Lower lobe of right lung (tissue), 2 donors: ENCODE results near the gene KRT7. TPM values are rescaled to one million over a fixed set of nuclear protein-coding genes. Genes with fewer than 3 reads are reported as not detected.

Experiments
- ATAC-seq, 2 donors: fragments of 200-7000 bp; cut with Tn5 transposase; one replicate each; pipeline ENCODE4 v1.9.1; 2020 to 2022; ENCODE audit warnings: mild to moderate bottlenecking in 2 of 2, moderate library complexity in 2 of 2
- DNase-seq: peaks from one replicate; pipeline ENCODE4 v3.0.0-alpha.2; 2020
- H3K27ac ChIP-seq: fragments of 200-600 bp; one replicate; pipeline ENCODE4 v1.8.0; 2022
- H3K27me3 ChIP-seq: fragments of 200-600 bp; one replicate; pipeline ENCODE4 v1.8.0; 2022; ENCODE audit warnings: low read depth
- H3K36me3 ChIP-seq: fragments of 200-600 bp; one replicate; pipeline ENCODE4 v1.8.0; 2022; ENCODE audit warnings: mild to moderate bottlenecking
- H3K4me1 ChIP-seq: fragments of 200-600 bp; one replicate; pipeline ENCODE4 v1.8.0; 2022
- H3K4me3 ChIP-seq: fragments of 200-600 bp; one replicate; pipeline ENCODE4 v1.8.0; 2022; ENCODE audit warnings: mild to moderate bottlenecking
- H3K9me3 ChIP-seq: fragments of 200-600 bp; one replicate; pipeline ENCODE4 v1.8.0; 2022
- intact Hi-C: fragments of 100-400 bp; cut with DNase I; formaldehyde crosslinking; loops from one replicate; pipeline ENCODE4 v1.11.0; 2022
- total RNA-seq: library from RNA; stranded (reverse); fragmentation: NEBNext Ultra II Directional; extraction: Animal tissue kit (Norgen Biotek cat#: 25700); gene quantifications from one replicate; pipeline ENCODE4 v1.2.1, GENCODE V29; 2021
- TF ChIP-seq, protein P1 (sequence below): fragments of 200-600 bp; IDR thresholded peaks from one replicate; pipeline ENCODE4 v1.8.0; 2022; ENCODE audit warnings: antibody characterized with exemption, mild to moderate bottlenecking
- donor health status: DM: no; HTN: yes; CAD: no; lungs with severe emphysema.

Gene KRT7
- total RNA-seq, 1 donor from 2014 or later, result 257 TPM

- DNase-seq (no peak), ATAC-seq (peak; percentile 2 to 15)
- H3K27me3 ChIP-seq, result peaks cover 21% of the 10 kb centered on the region
- intact Hi-C loops, result no loop called here
- H3K4me3 ChIP-seq, result no peak overlapping the region
- peaks cover 6% of the 10 kb centered on the region for H3K36me3 ChIP-seq
- TF ChIP-seq, protein P1, sequence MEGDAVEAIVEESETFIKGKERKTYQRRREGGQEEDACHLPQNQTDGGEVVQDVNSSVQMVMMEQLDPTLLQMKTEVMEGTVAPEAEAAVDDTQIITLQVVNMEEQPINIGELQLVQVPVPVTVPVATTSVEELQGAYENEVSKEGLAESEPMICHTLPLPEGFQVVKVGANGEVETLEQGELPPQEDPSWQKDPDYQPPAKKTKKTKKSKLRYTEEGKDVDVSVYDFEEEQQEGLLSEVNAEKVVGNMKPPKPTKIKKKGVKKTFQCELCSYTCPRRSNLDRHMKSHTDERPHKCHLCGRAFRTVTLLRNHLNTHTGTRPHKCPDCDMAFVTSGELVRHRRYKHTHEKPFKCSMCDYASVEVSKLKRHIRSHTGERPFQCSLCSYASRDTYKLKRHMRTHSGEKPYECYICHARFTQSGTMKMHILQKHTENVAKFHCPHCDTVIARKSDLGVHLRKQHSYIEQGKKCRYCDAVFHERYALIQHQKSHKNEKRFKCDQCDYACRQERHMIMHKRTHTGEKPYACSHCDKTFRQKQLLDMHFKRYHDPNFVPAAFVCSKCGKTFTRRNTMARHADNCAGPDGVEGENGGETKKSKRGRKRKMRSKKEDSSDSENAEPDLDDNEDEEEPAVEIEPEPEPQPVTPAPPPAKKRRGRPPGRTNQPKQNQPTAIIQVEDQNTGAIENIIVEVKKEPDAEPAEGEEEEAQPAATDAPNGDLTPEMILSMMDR, result no peak
- peaks cover 45% of the 10 kb centered on the region for H3K4me1 ChIP-seq
- H3K9me3 ChIP-seq, result no peaks in the 10 kb centered on the region
- H3K27ac ChIP-seq, result peak overlapping the region; percentile 69
Observed at GRCh38 chr12:52246720-52247621, 13.9 kb downstream of the KRT7 start.

DNA sequence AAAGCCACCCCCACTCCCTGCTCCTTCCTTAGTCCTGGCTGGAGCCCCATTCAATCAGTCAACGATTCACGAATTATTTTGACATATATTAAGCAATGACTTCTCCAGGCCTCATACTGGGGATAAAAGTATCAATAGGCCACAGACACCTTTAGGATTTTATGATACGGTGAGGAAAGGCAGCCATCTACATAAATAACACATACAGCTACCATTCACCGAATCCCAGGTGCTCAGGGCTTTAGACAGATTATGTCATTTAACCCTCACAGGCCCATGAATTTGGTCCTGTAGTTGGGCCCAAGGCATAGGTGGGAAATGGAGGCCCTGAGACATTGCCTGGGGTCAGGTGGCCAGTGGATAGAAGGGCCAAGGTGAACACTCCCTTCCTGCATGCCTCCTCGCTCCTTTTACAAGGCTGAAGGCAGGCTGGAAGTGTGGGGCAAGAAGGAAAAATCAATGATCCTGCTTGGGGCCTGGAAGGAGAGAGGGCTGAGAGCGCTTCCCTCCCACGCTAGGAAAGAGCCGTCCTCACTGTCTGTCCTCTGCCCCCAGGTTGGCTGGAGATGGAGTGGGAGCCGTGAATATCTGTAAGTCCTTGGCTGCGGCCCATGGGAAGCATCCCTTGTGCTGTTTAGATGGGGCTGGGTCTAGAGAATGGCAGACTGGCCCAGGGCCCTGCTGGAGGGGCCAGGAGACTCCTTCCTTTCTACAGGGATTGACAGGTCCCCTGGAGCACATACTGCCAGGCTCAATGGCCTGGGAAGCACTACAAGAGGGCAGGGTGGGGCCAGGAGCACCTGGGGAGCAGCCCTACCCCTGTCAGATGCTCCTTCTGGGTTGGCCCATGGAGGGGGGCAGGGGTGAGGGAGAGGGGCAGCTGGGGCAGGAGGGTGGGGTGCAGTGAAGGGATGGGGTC, 14.8 kb downstream of the KRT7 start:
- peak overlapping the region; percentile 69 for H3K27ac ChIP-seq
- DNase-seq (no peak), ATAC-seq (peak in 1 of 2 donors; percentile 1)
- H3K36me3 ChIP-seq, result peaks cover 4% of the 10 kb centered on the region
- intact Hi-C loops, result no loop called here
- no peak overlapping the region for H3K4me3 ChIP-seq
- H3K27me3 ChIP-seq, result peaks cover 21% of the 10 kb centered on the region
- peaks cover 43% of the 10 kb centered on the region for H3K4me1 ChIP-seq
- no peaks in the 10 kb centered on the region for H3K9me3 ChIP-seq
- TF ChIP-seq, protein P1, result no peak

DNA sequence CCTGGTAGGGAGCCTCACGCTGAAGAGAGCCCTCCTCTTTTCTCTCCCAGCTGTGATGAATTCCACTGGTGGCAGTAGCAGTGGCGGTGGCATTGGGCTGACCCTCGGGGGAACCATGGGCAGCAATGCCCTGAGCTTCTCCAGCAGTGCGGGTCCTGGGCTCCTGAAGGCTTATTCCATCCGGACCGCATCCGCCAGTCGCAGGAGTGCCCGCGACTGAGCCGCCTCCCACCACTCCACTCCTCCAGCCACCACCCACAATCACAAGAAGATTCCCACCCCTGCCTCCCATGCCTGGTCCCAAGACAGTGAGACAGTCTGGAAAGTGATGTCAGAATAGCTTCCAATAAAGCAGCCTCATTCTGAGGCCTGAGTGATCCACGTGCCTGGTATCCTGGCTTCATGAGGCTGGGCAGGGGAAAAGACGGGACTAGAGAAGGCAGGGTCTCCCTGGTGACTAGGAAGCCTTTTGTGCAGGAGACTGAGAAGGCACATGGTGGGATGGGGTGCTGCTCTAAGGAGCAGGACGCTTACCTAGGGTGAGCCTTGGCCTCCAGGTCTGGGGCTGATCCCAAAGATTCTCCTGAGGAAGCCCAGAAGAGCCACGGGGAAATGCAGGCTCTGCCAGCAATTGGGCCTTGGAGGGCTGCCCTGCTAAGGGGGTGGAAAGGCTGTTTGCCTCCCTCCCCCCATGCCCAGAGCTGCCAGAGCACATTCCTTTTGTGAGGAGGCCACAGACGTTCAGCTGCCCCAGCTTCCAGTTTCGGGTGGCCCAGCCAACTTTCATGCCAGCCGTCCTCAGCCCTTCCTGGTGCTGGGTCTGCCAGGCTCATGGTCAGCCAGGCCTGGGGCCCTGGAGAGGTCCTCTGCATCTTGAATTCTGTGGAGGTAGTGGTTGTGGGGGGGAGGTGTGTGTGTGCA, 15.8 kb downstream of the KRT7 start:
- peak overlapping the region; percentile 69 for H3K27ac ChIP-seq
- peak; percentile 79 for DNase-seq
- no peak overlapping the region for H3K4me3 ChIP-seq
- H3K36me3 ChIP-seq, result no peaks in the 10 kb centered on the region
- no peaks in the 10 kb centered on the region for H3K9me3 ChIP-seq
- ATAC-seq, result peak; percentile 25 to 64
- peaks cover 34% of the 10 kb centered on the region for H3K4me1 ChIP-seq
- TF ChIP-seq, protein P1, result no peak
- H3K27me3 ChIP-seq, result peaks cover 21% of the 10 kb centered on the region
- intact Hi-C loops, result no loop called here

GRCh38 chr12:52249511-52250047, 16.5 kb downstream of the KRT7 start:
- peaks cover 26% of the 10 kb centered on the region for H3K4me1 ChIP-seq
- TF ChIP-seq, protein P1, result no peak

More at GRCh38 chr12:52249511-52250047, 16.5 kb downstream of the KRT7 start:
- Histone ChIP-seq H3K4me3 (no peak overlapping the region), H3K36me3 (no peaks in the 10 kb centered on the region), H3K27ac (no peak overlapping the region), H3K27me3 (peaks cover 21% of the 10 kb centered on the region), H3K9me3 (no peaks in the 10 kb centered on the region)
- DNase-seq (no peak), ATAC-seq (no peak)
- intact Hi-C loops, result no loop called here
